Endothelial cell of hepatic sinusoid (primary cell): ENCODE measurements around the gene LSM14B.

ENCODE experiments used
- in situ Hi-C: cut with HindIII; loops from 2 replicates; pipeline ENCODE4 v1.10.0; 2017; ENCODE audit warnings: low sequenced_read_pairs

LSM14B gene

GRCh38 chr20:62178316-62179161 is 56.3 kb downstream of the LSM14B start:
- in situ Hi-C loops, result no loop called here

DNA sequence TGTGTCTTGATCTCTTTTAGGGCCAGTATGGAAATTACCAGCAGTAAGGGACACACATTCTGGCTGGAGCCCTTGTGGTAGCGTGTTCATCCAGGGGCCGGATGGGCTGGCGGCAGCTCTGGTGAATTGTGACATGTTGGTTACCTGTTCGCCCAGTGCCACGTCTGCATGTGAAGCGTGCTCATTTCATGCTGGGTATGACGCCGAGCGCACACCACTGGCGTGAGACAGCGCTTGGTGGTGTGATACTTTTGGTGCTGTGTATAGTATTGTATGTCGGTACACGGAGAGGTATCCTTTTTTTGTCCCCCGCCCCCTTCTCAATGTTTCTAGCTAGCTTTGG is 56.9 kb downstream of the LSM14B start:
- in situ Hi-C loops, result no loop called here

- in situ Hi-C loops, result no loop called here
Observed at GRCh38 chr20:62181808-62182207, 59.5 kb downstream of the LSM14B start.

DNA sequence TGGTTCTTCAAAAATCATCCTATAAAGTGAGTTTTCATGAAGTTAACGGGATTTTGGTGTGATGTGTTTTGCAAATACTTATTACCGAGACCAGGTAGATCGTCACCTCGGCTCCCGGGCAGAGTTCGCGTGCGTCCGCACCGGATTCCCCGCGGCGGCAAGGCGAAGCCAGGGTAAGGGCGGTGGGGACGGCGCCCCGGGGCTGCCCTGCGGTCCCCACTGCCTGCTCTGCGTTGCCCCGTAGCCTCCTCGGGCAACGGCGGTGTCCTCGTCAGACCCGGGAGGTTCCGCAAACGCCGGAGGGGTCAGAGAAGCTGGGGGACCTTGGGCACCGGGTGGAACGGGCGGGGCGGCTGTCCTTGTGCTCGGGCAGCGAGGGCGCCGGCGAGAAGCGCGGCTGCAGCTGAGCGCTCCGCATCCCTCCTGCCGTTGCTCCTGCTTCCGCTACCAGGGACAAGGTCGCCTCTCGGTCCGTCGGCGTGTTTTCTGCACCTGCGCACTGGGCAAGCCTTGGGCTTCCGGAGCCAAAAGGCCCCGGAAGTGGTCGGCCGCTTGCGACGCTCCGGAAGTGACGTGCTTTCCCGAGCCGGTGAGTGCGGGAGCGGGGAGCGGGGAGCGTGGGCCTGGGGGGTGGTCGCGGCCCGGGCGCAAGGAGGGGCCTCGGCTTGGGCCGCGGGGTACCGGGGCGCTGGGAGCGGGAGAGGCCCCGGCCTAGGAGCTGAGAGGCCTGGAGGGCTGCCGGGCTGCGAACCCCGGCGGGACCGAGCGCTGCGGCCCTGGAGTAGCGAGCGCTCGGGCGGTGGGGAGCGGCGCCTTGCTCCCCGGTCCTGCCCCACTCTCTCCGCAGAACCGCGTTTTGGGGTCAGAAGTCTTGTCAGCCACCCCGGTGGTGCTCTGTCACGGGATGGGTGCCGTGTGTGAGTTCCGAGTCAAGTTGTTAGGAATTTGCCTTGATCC is 60.5 kb downstream of the LSM14B start, which contains the start of gene MTG2:
MTG2 (plus strand) TSS at position 560 of the 957 bp plus-strand sequence. CDS start 10,393 bp downstream, outside the sequence.
- in situ Hi-C loops, result no loop called here

DNA sequence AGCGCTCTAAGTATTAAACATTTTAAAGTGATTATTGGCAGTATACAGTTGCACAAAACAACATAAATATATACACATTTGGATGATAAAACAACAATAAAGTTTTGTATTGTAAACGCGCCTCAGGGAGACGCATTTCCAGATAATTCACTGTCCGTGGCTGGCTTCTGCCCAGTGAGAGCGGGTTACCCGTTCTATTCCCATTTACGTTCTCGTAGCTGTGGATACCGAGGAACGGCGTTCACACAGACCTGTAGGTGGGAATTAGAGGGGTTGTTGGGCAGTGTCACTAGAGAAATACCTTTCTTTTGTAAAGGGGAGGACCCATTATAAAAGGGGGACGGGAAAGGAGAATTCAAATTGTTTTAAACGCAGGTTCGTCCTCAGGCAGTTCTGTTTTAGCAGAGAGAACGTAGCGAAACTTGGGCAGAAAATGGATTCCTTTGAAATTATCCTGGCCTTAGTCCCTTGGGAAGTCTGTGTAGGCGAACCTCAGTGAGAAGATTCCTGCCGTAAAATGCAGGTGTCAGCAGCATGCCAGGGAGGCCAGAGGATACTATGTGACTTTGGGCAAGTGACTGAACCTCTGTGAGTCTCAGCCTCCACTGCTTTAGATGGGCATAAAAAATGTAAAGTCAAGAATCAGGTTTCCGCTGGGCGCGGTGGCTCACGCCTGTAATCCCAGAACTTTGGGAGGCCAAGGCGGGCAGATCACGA is 61.3 kb downstream of the LSM14B start:
- in situ Hi-C loops, result no loop called here
